IMR-90 (cell line): ENCODE results near the gene CDC37L1. TPM values are rescaled to one million over a fixed set of nuclear protein-coding genes. Genes with fewer than 3 reads are reported as not detected.

ENCODE experiments used
- ATAC-seq: fragments of 200-7000 bp; cut with Tn5 transposase; 2 replicates; pipeline ENCODE4 v1.9.1; 2020; ENCODE audit warnings: low read depth, mild to moderate bottlenecking, moderate library complexity
- BruUV-seq: library from RNA; stranded (reverse); fragments of 400-500 nt; replicated peaks from 2 replicates; lab custom pipeline; 2021; lab: Mats Ljungman, UMichigan
- CTCF ChIA-PET: fragments of 300-600 bp; formaldehyde crosslinking; extraction: SDS; loops from one replicate; lab custom pipeline; 2021; ENCODE audit warnings: antibody characterized with exemption; lab: Yijun Ruan, JAX
- POLR2A ChIA-PET: fragments of 300-600 bp; sonication (Branson Sonifier 250); formaldehyde crosslinking; loops from one replicate; lab custom pipeline; 2022; ENCODE audit warnings: antibody characterized with exemption; ENCODE audit not compliant: unreplicated experiment; lab: Charles Lee
- DNase-seq: peaks from one replicate; pipeline ENCODE4 v3.0.0; 2013
- H2AFZ ChIP-seq: replicated peaks from 2 replicates; pipeline ENCODE3; 2013; ENCODE audit warnings: low read length, mild to moderate bottlenecking; ENCODE audit not compliant: poor library complexity
- H2AK5ac ChIP-seq: 2 replicates; pipeline ENCODE4 v1.6.1; 2013; ENCODE audit warnings: low read depth, low read length, inconsistent platforms
- H2AK9ac ChIP-seq: replicated peaks from 2 replicates; pipeline ENCODE3; 2013; ENCODE audit warnings: mild to moderate bottlenecking, low read depth, low read length, moderate library complexity; ENCODE audit not compliant: poor library complexity
- H2BK120ac ChIP-seq: 2 replicates; pipeline ENCODE4 v1.6.1; 2013; ENCODE audit warnings: low read depth, low read length, inconsistent platforms
- H2BK15ac ChIP-seq: 3 replicates; pipeline ENCODE4 v1.6.1; 2013; ENCODE audit warnings: low read depth, low read length, inconsistent platforms
- H2BK20ac ChIP-seq: 2 replicates; pipeline ENCODE4 v1.6.1; 2013; ENCODE audit warnings: low read depth, mild to moderate bottlenecking, inconsistent platforms, low read length, moderate library complexity
- H2BK5ac ChIP-seq: 2 replicates; pipeline ENCODE4 v1.6.1; 2013; ENCODE audit warnings: mild to moderate bottlenecking, low read depth, low read length, inconsistent platforms; ENCODE audit not compliant: poor library complexity, severe bottlenecking
- H3K14ac ChIP-seq: replicated peaks from 2 replicates; pipeline ENCODE4 v1.6.1; 2013; ENCODE audit warnings: low read depth, low read length, inconsistent platforms
- H3K18ac ChIP-seq: 2 replicates; pipeline ENCODE4 v1.6.1; 2013; ENCODE audit warnings: low read depth, low read length, control low read depth
- H3K23ac ChIP-seq: 2 replicates; pipeline ENCODE4 v1.6.1; 2013; ENCODE audit warnings: low read depth, low read length, inconsistent platforms
- H3K27ac ChIP-seq: 2 replicates; pipeline ENCODE4 v1.5.1; 2013; ENCODE audit warnings: mild to moderate bottlenecking, control low read depth, low read length; ENCODE audit not compliant: insufficient read depth
- H3K27me3 ChIP-seq: 2 replicates; pipeline ENCODE4 v1.6.1; 2013; ENCODE audit warnings: low read length; ENCODE audit not compliant: control insufficient read depth, insufficient read depth
- H3K36me3 ChIP-seq: 2 replicates; pipeline ENCODE4 v1.6.1; 2013; ENCODE audit warnings: low read length, mixed read lengths; ENCODE audit not compliant: control insufficient read depth, insufficient read depth
- H3K4ac ChIP-seq: 2 replicates; pipeline ENCODE4 v1.6.1; 2013; ENCODE audit warnings: low read depth, low read length, inconsistent platforms
- H3K4me1 ChIP-seq: 2 replicates; pipeline ENCODE4 v1.6.1; 2013; ENCODE audit warnings: low read length, mixed read lengths; ENCODE audit not compliant: control insufficient read depth, insufficient read depth
- H3K4me2 ChIP-seq: 2 replicates; pipeline ENCODE4 v1.6.1; 2013; ENCODE audit warnings: low read depth, mild to moderate bottlenecking, control low read depth, low read length, moderate library complexity
- H3K4me3 ChIP-seq: 2 replicates; pipeline ENCODE4 v1.5.1; 2013; ENCODE audit warnings: low read depth, mild to moderate bottlenecking, control low read depth, low read length, moderate library complexity; ENCODE audit not compliant: insufficient read depth
- H3K56ac ChIP-seq: 2 replicates; pipeline ENCODE4 v1.6.1; 2013; ENCODE audit warnings: low read length, inconsistent platforms; ENCODE audit not compliant: insufficient read depth; ENCODE audit errors: extremely low read depth
- H3K79me1 ChIP-seq, 2 experiments: 2 replicates each; pipeline ENCODE4 v1.6.1; 2013; ENCODE audit warnings: low read length in 2 of 2, inconsistent platforms in 1 of 2, low read depth in 1 of 2
- H3K9ac ChIP-seq: 2 replicates; pipeline ENCODE4 v1.6.1; 2013; ENCODE audit warnings: low read depth, low read length, control low read depth
- H3K9me1 ChIP-seq: 2 replicates; pipeline ENCODE4 v1.6.1; 2013; ENCODE audit warnings: low read length, inconsistent platforms; ENCODE audit not compliant: insufficient read depth
- H3K9me3 ChIP-seq: 2 replicates; pipeline ENCODE4 v1.6.1; 2013; ENCODE audit warnings: low read length; ENCODE audit not compliant: control insufficient read depth, insufficient read depth
- H4K20me1 ChIP-seq: 2 replicates; pipeline ENCODE4 v1.6.1; 2013; ENCODE audit warnings: low read length, inconsistent platforms; ENCODE audit not compliant: insufficient read depth
- H4K5ac ChIP-seq: 2 replicates; pipeline ENCODE4 v1.6.1; 2013; ENCODE audit warnings: mild to moderate bottlenecking, low read depth, low read length, control low read depth
- H4K8ac ChIP-seq, 2 experiments: 2 replicates each; pipeline ENCODE4 v1.6.1; 2013; ENCODE audit warnings: low read depth in 2 of 2, low read length in 2 of 2, control low read depth in 1 of 2, inconsistent platforms in 1 of 2
- H4K91ac ChIP-seq: 2 replicates; pipeline ENCODE4 v1.6.1; 2013; ENCODE audit warnings: low read depth, low read length, inconsistent platforms; ENCODE audit not compliant: insufficient read depth
- BHLHE40 ChIP-seq: fragments of 150-350 bp; IDR thresholded peaks from 2 replicates; pipeline ENCODE4 v1.6.1; 2016; ENCODE audit warnings: mild to moderate bottlenecking, low read depth, low read length
- RFX5 ChIP-seq: IDR thresholded peaks from 2 replicates; pipeline ENCODE4 v1.8.0; 2012; ENCODE audit warnings: low read depth, mild to moderate bottlenecking, low read length, moderate library complexity
- SMC3 ChIP-seq: fragments of 150-350 bp; IDR thresholded peaks from 2 replicates; pipeline ENCODE4 v1.6.1; 2016; ENCODE audit warnings: low read depth, mild to moderate bottlenecking, antibody characterized with exemption, low read length, moderate library complexity
- WGBS, 2 experiments: methylation state at CpG; one replicate each; pipeline versions ENCODE4 v1.1.5 to v1.1.7; 2013; ENCODE audit warnings: missing lambda C conversion rate in 2 of 2; ENCODE audit not compliant: insufficient read length in 1 of 2; ENCODE audit errors: extremely low coverage in 2 of 2; 5-methylcytosine and 5-hydroxymethylcytosine counted together
- dilution Hi-C: fragments of 300-500 bp; cut with HindIII; formaldehyde crosslinking; loops from one replicate; pipeline ENCODE4 v1.14.3; 2018; ENCODE audit warnings: low sequenced_read_pairs; ENCODE audit not compliant: unreplicated experiment
- in situ Hi-C: fragments of 300-500 bp; cut with MboI; formaldehyde crosslinking; loops from 3 replicates; pipeline ENCODE4 v1.14.3; 2019; ENCODE audit warnings: low sequenced_read_pairs, inconsistent platforms, mixed read lengths
- intact Hi-C: fragments of 100-400 bp; cut with micrococcal nuclease; formaldehyde crosslinking; loops from 2 replicates; pipeline ENCODE4 v1.10.0; 2022
- polyA plus RNA-seq, 3 experiments: library from polyadenylated mRNA; depleted of rRNA; stranded (reverse); fragments of >200 nt; gene quantifications; 2 replicates each; pipeline ENCODE4 v1.2.3, GENCODE V29; 2012; ENCODE audit warnings: low replicate concordance in 1 of 3
- total RNA-seq: library from RNA; depleted of rRNA; stranded (reverse); fragments of >200 nt; gene quantifications from 2 replicates; pipeline ENCODE4 v1.2.3, GENCODE V29; 2012

Gene CDC37L1
- total and polyA plus RNA-seq, 2 of the 4 experiments (the other 2 are of a cell fraction): 6.6 to 7.3 TPM

GRCh38 chr9:4642351-4642750, 37.0 kb upstream of the CDC37L1 start:
- Histone ChIP-seq H3K4ac (no peak overlapping the region), H3K14ac (no peak overlapping the region), H3K4me1 (no peaks in the 10 kb centered on the region), H3K9me3 (no peaks in the 10 kb centered on the region), H3K36me3 (no peaks in the 10 kb centered on the region), H3K9me1 (no peaks in the 10 kb centered on the region), H4K91ac (no peak overlapping the region), H3K27me3 (no peaks in the 10 kb centered on the region), H3K79me1 (no peaks in the 10 kb centered on the region), H4K20me1 (no peaks in the 10 kb centered on the region), H4K5ac (no peak overlapping the region), H3K56ac (no peak overlapping the region), H2BK20ac (no peak overlapping the region), H2AK5ac (no peak overlapping the region), H3K18ac (no peak overlapping the region), H3K9ac (no peak overlapping the region), H2BK120ac (no peak overlapping the region), H3K4me3 (no peak overlapping the region), H3K23ac (no peak overlapping the region), H4K8ac (no peak overlapping the region), H2AFZ (no peak overlapping the region), H2AK9ac (no peak overlapping the region), H3K27ac (no peak overlapping the region), H2BK5ac (no peak overlapping the region), H2BK15ac (no peak overlapping the region), H3K4me2 (no peak overlapping the region)
- no peak for TF ChIP-seq SMC3
- no peak for TF ChIP-seq BHLHE40
- no peak for TF ChIP-seq RFX5
- dilution Hi-C loops: no loop called here
- POLR2A ChIA-PET: no interaction called here
- no TSS peak for BruUV-seq
- DNase-seq (no peak), ATAC-seq (no peak)
- in situ Hi-C loops: no loop called here
- WGBS, 2 experiments: no CpG with 5 or more reads among the region's 2 CpGs
- CTCF ChIA-PET: no interaction called here
- intact Hi-C loops: no loop called here
